ENCODE results near the gene MBD2. TPM values are rescaled to one million over a fixed set of nuclear protein-coding genes. Genes with fewer than 3 reads are reported as not detected.

Gene MBD2
- total and polyA plus RNA-seq, 2 of the 8 experiments (the other 6 are each of a cell fraction or from before 2014, with no cell fraction given) = 36.2 to 52.7 TPM

GRCh38 chr18:54239091-54239490 lies 14.6 kb upstream of the MBD2 start (continued):
- TF ChIP-seq ASH2L (IDR thresholded peaks at IDR 0.05; ENCODE audit: low read length) = no peak
- TF ChIP-seq MAFK (IDR thresholded peaks at IDR 0.05; ENCODE audit: low read depth, low read length) = no peak
- no peak for TF ChIP-seq EZH2 (IDR thresholded peaks at IDR 0.05; ENCODE audit: low read depth, low read length, severe bottlenecking)
- TF ChIP-seq EP300 (IDR thresholded peaks at IDR 0.05; ENCODE audit: borderline replicate concordance in 1 of 2, low read depth in 2 of 2, low read length in 2 of 2) = no peak
- TF ChIP-seq CBX8 (IDR thresholded peaks at IDR 0.05; ENCODE audit: borderline replicate concordance, low read depth, low read length) = no peak
- no peak for TF ChIP-seq E2F6 (IDR thresholded peaks at IDR 0.05)

Data from H1 (cell line).